CD4-positive, alpha-beta T cell treated with Interleukin-17A for 1 hour (primary cell): Measurements from ENCODE around the gene MAN2A2.
"Not testable (repeated sequence)": the region's sequence is repeated elsewhere in the genome, so short reads cannot be mapped to it uniquely, and the experiment has no call there.

ENCODE experiments used
- DNase-seq: peaks from one replicate; pipeline ENCODE4 v3.0.0-alpha.2; 2020

MAN2A2 gene

DNA sequence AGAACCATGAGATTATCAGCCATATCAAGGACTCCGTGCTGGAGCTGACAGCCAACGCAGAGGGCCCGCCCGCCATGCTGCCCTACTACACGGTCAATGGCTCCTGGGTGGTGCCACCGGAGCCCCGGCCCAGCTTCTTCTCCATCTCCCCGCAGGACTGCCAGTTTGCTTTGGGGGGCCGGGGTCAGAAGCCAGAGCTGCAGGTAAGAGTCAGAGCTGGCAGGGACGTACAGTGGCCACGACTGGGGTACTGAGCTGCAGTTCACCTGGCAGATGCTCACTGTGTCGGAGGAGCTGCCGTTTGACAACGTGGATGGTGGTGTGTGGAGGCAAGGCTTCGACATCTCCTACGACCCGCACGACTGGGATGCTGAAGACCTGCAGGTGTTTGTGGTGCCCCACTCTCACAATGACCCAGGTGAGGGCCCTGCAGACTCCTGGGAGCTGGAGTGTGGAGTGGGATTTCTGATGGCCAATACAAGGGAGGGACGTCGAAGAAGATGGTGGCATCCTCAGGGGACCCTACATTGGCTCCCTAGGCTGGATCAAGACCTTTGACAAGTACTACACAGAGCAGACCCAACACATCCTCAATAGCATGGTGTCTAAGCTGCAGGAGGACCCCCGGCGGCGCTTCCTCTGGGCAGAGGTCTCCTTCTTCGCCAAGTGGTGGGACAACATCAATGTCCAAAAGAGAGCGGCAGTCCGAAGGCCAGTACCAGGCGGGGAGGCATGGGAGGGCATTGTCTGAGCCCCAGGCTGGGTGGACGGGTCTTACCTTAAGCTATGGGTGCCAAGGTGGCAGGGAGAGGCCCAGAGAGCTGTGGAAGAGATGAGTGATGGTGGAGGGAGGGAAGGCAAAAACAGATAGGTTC, 2.4 kb downstream of the MAN2A2 start:
- no peak for DNase-seq

DNA sequence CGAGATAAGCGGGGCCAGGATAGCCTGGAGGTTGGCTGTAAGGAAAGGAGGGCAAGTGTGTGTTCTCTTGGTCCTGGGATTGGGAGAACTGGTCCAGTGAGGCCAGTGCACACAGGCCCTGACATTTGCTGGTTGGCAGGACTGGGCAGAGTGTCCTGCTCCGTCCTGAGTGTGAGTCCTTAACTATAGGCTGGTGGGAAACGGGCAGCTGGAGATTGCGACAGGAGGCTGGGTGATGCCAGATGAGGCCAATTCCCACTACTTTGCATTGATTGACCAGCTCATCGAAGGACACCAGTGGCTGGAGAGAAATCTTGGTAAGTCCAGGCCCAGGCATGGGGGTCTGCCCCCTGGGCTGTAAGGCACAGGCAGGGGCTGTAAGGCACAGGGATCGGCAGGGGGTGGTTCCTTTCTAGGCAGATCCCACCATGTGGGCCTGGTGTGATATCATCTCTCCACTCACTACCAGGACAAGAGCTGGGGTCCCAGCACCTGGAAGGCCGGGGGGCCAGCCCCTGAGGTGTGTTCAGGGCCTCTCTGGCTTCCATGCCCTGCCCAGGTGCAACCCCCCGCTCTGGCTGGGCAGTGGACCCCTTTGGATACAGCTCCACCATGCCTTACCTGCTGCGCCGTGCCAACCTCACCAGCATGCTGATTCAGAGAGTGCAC, 3.2 kb downstream of the MAN2A2 start:
- no peak for DNase-seq

DNA sequence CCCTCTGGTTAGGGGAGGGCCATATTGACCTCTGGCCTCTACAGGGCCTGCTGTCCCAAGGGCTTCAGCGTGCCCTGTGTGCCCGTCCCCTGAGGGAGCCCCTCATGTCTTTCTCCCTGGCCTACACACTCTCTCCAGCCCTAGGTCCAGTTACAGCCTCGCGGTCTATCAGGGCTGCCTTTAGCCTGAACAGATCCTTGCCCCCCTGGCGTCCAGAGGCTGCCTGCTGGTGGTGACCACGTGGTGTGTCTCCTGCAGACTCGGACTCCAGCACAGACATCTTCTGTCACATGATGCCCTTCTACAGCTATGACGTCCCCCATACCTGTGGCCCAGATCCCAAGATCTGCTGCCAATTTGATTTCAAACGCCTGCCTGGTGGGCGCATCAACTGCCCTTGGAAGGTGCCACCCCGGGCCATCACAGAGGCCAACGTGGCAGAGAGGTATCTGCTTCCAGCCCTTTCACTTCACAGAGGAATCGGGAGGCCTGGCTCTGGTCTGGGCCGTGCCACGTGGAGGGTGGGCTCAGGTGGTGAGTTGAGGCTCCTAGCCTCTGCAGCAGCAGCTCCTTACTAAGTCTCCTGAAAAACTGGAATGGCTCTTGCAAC, 4.1 kb downstream of the MAN2A2 start:
- DNase-seq, result no peak

DNA sequence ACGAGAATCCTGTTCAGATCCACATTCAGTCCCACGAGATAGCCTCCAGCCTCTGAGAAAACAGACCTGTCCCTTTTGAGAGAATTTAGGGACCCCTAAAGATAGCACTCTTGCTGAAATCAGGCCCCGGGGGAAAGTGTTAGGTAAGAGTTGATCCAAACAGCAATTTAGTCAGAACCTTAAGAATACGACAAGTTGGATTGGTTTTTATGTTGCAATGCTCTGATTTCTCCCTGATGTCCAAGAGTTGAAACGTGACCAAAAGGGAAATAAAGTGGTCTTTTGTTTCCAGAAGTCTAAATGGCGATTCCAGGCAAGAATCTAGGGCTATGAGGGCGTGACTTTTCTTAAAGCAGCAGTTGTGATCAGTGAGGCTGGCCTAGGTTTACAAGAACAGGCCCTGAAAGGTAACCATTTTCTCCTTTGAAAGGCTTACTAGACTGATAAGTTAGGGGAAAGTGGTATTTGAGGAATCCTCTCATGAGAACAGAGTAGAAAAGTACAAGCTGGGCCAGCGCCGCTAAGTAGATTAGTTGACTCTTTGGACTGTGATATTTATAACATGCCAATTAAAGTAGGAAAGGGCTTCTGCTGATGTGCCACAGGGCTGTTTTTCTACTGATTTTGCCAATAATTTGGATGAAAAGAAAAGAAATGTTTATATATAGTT, 4.9 kb downstream of the MAN2A2 start:
- DNase-seq, result no peak

DNA sequence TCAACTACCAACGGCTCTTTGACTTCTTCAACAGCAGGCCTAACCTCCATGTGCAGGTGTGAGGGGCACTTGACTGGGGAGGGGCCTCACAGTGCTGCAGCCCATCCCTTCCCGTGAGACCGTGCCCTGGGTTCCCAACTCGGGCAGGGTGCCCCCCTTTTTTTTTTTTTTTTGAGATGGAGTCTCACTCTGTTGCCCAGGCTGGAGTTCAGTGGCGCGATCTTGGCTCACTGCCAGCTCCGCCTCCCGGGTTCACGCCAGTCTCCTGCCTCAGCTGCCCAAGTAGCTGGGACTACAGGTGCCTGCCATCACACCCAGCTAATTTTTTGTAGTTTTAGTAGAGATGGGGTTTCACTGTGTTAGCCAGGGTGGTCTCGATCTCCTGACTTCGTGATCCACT, 6.3 kb downstream of the MAN2A2 start:
- DNase-seq, result not testable (repeated sequence)

DNA sequence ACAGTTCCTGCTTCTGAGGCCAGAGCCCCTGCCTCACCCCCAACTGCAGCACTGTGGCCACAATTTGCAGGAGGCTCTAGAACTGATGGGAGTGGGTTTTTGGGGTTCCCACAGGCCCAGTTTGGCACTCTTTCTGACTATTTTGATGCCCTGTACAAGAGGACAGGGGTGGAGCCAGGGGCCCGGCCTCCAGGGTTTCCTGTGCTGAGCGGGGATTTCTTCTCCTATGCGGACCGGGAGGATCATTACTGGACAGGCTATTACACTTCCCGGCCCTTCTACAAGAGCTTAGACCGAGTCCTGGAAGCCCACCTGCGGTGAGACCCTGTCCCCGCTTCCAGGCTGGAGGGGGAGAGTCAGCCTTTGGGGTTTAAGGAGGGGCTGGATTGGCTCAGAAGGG, 6.9 kb downstream of the MAN2A2 start:
- DNase-seq, result no peak

DNA sequence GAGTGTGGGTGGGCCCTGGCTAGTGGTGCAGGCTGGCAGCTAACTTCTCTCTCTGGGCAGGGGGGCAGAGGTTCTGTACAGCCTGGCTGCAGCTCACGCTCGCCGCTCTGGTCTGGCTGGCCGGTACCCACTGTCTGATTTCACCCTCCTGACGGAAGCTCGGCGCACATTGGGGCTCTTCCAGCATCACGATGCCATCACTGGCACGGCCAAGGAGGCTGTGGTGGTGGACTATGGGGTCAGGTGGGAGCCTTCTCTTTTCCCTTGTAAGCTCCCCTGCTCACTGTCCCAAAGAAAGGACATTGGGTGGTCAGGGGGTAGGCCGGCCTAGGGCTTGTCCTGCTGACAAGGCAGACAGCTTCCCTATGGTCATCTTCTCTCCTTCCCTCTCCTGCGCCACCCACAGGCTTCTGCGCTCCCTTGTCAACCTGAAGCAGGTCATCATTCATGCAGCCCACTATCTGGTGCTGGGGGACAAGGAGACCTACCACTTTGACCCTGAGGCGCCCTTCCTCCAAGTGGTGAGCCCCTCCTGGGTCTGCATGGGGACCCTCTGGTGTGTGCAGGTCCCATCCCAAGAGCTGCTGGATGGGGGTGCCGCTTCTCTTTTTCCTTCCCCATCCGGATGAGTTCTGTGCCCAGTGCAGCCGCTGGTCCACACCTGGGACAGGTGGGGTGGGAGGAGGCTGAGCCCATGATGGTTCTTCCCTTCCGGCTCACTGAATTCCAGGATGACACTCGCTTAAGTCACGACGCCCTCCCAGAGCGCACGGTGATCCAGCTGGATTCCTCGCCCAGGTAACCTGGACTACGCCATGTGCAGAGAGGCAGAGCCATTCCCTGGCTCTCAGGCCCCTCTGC, 7.6 kb downstream of the MAN2A2 start:
- DNase-seq, result no peak

DNA sequence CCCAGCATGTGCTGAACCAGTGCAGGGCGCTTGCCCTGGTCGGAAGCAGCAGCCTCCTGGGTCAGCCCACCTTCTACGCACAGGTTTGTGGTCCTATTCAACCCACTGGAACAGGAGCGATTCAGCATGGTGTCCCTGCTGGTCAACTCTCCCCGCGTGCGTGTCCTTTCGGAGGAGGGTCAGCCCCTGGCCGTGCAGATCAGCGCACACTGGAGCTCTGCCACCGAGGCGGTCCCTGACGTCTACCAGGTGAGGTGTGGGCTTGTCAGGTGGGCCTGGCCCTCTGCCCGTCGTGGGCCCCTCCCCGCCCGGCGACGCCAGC, 8.2 kb downstream of the MAN2A2 start:
- DNase-seq, result no peak

DNA sequence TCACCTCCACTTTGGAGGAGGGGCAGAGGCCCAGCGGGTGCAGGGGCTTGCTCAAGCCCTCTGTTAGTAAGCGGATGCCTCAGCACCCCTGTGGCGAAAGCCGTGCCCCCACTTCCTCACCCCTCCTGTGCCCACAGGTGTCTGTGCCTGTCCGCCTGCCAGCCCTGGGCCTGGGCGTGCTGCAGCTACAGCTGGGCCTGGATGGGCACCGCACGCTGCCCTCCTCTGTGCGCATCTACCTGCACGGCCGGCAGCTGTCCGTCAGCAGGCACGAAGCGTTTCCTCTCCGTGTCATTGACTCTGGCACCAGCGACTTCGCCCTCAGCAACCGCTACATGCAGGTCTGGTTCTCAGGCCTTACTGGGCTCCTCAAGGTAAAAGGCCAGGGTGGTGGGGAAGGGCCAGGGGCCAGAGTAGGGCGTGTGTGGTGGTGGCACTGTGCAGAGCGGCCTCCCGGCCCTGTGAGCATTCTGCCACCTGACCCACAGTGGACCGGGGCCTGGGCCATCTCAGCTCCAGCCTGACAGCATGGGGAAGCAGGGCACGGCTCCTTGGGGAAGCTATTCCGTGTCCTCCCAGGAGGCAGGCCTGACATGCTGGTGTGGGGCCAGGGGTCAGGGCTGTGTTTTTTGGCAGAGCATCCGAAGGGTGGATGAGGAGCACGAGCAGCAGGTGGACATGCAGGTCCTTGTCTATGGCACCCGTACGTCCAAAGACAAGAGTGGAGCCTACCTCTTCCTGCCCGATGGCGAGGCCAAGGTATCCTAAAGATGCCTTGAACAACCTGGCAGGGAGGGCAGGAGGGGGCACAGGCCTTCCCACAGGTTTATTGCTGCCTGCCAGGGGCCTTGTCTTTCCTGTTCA, 9.0 kb downstream of the MAN2A2 start:
- DNase-seq, result no peak

DNA sequence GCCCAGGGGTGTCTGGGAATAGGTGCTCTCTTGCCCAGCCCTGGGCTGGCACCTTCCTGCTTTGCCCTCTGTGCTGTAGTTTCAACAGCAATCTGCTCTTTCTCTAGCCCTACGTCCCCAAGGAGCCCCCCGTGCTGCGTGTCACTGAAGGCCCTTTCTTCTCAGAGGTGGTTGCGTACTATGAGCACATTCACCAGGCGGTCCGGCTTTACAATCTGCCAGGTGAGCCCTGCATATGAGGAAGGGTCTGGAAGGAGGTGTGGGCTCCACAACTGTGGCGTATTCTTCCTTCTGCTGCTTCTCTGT, 9.6 kb downstream of the MAN2A2 start:
- DNase-seq, result no peak

DNA sequence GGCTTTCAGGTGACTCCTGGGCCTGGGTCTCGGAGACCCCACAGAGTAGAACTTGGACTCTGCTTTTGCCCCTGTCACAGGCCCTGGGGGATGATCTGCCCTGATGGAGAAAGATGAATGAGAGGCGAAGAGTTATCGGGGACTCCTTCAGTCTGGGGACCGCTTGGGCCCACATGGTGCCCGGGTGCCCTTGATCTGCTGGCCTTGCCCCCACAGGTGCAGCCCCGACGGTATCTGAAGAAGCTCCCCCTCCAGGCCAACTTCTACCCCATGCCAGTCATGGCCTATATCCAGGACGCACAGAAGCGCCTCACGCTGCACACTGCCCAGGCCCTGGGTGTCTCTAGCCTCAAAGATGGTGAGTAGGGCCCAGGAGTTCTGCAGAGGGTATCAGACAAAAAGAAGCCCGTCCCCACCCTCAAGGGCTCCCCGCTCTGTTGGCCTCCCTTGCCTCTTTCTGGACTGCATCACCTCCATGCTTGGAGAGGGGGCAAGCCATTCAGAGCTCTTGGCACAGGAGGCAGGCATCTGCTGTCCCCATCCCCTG, 10.4 kb downstream of the MAN2A2 start:
- no peak for DNase-seq

DNA sequence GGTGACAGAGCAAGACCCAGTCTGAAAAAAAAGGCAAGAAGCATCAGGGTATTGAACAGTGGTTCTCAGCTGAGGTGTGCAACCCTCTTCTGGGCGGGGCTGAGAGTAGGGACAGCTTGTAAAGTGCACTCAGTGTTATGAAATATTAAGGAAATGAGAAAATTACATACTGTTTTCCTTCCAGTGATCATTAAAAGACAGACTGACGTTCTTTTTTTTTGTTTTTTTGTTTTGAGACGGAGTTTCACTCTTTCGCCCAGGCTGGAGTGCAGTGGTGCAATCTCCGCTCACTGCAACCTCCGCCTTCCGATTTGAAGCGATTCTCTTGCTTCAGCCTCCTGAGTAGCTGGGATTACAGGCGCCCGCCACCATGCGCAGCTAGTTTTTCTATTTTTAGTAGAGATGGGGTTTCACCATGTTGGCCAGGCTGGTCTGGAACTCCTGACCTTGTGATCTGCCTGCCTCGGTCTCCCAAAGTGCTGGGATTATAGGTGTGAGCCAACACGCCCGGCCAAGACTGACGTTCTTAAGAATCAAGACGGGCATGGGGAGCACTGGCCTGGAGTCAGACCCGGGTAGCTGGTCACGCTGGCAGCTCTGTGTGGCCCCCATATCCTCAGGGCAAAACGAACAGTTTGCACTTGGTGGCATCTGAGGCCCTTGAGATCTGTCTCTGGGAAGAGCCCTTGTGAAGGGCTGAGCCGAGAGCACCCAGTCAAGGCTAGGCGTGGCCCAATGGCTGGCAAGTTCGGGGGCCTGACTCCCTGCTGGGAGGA, 11.4 kb downstream of the MAN2A2 start:
- DNase-seq, result no peak

DNA sequence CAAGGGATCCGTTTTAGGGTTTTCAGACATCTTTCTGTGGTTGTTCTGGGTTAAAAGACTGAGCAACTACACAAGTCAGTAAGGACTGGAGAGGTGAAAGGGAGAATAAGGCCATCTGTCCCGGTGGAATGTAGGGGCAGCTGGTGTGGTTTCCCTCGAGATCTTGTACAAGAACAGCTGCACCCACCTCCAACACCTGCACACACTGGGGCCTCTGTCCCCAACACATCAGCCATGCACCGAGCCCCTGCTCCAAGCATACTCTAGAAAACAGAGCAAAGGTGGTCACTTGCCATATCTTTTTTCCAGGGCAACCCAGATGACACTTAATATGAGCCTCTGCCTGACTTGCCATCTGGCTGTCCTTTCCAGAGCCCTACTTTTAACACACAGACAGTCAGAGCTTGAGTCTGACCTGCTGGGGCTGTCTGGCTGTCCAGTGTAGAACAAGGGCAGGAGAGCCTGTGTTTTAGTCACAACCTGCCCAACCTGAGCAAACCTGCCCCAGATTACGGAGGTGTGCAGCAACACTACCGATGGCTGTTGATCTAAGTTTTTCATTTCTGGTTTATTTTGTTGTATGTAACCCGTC, 12.2 kb downstream of the MAN2A2 start:
- no peak for DNase-seq

DNA sequence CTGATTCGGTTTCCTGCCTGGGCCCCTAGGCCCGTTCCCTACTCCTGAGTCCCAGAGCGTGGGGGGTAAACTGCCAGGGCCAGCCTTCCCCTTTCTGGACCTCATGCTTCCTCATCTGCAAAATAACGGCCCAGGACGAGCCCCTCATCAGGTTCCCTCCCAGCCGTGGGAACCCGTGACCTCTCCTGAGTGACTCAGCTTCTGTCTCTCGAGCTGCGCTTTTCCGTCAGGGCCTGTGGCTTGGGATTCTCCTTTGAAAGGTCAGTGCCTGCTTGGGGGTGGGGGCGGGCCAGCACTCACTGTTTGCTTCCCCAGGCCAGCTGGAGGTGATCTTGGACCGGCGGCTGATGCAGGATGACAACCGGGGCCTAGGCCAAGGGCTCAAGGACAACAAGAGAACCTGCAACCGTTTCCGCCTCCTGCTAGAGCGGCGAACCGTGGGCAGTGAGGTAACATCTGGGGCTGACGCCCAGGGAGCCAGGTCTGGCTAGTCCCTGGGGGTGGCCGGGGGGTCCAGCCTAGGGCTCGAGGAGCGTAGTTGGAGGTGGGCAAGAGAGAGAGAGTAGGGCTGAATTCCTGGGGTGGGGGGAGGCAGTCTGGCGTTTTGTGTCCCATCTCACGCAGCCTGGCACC, 12.8 kb downstream of the MAN2A2 start:
- DNase-seq, result no peak

DNA sequence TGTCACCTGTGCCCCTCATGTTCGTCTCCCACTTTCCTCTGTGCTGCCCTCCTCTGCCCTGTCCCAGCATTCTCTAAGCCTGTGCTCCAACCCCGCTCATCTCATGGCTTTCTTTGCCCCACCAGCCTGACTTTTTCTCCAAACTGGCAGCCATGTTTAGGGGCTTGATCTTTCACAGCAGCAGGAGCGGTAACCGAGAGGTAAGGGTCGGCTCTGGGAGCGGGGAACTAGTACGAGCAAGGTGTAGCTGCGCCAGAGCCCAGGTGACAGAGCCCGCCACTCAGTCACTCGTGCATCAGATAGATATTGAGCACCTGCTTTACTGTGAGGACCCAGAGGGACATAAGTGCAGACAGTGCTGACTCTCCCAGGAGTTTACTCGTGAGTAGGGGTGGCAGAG, 13.4 kb downstream of the MAN2A2 start:
- DNase-seq, result no peak

DNA sequence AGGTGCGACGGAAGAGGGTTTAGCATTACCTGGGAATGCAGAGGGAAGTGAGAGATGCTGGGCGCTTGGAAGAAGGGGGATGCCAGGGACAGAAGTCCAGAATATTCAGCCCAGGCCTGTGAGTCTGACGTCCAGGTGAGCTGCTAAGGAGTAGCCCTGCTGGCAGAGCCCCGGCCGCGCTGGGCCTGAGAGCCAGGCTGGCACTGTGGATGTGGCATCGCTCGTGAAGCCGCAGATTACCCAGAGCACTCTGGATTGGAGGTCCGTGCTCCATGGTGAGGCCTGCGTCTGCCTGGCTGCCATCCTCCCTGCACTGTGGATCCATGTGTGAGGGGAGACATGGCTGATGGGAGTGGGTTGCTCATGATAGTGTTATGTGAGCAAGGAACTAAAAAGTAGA, 14.5 kb downstream of the MAN2A2 start:
- DNase-seq, result no peak

DNA sequence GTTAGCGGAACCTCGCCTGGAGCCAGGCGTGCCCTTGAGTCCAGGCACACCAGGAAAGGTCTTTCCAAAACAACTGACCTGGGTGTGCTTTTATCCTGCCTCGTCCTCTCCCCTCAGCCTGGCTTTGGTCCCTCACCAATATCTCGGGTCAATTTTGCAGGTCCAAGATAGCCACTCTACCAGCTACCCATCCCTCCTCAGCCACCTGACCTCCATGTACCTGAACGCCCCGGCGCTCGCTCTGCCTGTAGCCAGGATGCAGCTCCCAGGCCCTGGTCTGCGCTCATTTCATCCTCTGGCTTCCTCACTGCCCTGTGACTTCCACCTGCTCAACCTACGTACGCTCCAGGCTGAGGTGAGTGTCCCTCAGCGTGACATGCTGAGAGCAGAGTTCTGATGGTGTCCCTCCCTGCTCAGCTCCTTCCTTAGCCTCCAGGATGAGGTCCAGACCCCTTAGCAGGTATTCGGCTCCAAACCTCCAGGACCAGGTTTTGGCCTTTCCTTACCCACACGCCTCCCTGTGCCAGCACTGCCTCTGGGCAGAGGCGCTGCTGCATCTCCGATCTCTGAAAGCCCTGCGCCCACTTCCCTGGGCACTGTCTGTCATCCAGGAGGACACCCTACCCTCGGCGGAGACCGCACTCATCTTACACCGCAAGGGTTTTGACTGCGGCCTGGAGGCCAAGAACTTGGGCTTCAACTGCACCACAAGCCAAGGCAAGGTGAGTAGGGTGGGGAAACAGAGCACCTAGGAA, 15.1 kb downstream of the MAN2A2 start:
- DNase-seq, result no peak

DNA sequence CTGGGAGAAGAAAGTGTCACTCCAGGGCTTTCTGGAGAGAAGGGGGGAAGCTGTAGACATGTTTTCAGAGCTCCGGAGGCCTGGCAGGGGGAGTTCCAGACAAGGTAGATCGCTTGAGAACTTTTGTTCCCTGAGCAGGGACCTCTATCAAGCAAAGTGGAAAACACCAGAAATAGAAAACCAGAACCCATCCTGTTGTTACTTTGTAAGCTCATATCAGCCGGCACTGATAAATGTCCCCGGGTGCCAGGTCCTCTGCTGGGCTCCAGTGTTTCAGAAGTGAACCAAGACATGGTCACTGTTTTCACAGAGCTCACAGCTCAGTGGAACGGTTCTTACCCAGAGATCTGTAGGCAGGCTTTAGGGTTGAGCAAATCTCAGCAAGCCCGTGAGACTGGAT, 15.7 kb downstream of the MAN2A2 start:
- no peak for DNase-seq

DNA sequence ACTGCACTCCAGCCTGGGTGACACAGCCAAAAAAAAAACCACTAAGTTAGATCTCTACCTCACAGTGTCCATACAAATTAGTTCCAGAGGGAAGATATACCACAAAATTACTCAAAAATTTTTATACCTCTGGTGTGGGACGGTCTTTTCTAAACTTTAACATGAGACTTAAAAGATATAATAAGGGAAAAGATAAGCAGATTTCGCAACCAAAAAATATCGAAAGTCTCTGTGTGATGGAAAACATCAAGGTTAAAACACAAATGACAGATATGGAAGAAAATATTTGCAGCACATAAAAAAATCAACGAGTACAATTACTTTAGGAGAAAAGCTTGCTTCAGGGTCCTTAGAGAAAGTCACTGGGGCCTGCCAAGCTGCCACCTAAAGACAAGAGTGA, 18.8 kb downstream of the MAN2A2 start:
- DNase-seq, result no peak
